GM18499 (cell line): ENCODE results near the gene ANKDD1A.

Source experiments
- ATAC-seq: cut with Tn5 transposase; IDR thresholded peaks from one replicate; pipeline ENCODE4 v1.9.1; 2021; ENCODE audit warnings: moderate number of reproducible peaks; ENCODE audit not compliant: insufficient read depth, unreplicated experiment

Gene ANKDD1A

GRCh38 chr15:64911311-64912186 lies at the start of gene ANKDD1A:
Gene ANKDD1A, plus strand, starts transcription at chr15:64911902. Its CDS starts 29 bp downstream, at chr15:64911931.
- ATAC-seq, result no peak

- no peak for ATAC-seq
Measured at GRCh38 chr15:64861960-64862359, 49.7 kb upstream of the ANKDD1A start.

- ATAC-seq, result no peak
Measured at GRCh38 chr15:64862408-64862807, 49.3 kb upstream of the ANKDD1A start.

GRCh38 chr15:64864068-64864467 lies 47.6 kb upstream of the ANKDD1A start:
- no peak for ATAC-seq

- no peak for ATAC-seq
Measured at GRCh38 chr15:64865126-64865997, 46.3 kb upstream of the ANKDD1A start.

- ATAC-seq, result no peak
Measured at GRCh38 chr15:64865998-64866520, 45.6 kb upstream of the ANKDD1A start.

GRCh38 chr15:64869501-64869900 lies 42.2 kb upstream of the ANKDD1A start:
- no peak for ATAC-seq

GRCh38 chr15:64870353-64870752 lies 41.3 kb upstream of the ANKDD1A start:
- ATAC-seq, result no peak

GRCh38 chr15:64875641-64876223 lies 36.0 kb upstream of the ANKDD1A start:
- no peak for ATAC-seq

GRCh38 chr15:64877435-64877834 lies 34.3 kb upstream of the ANKDD1A start:
- ATAC-seq, result no peak

GRCh38 chr15:64878705-64879104 lies 33.0 kb upstream of the ANKDD1A start:
- no peak for ATAC-seq

GRCh38 chr15:64883100-64883581 lies 28.6 kb upstream of the ANKDD1A start:
- no peak for ATAC-seq

- no peak for ATAC-seq
Measured at GRCh38 chr15:64883997-64884511, 27.6 kb upstream of the ANKDD1A start.

GRCh38 chr15:64884679-64885078 lies 27.0 kb upstream of the ANKDD1A start:
- ATAC-seq, result no peak

- ATAC-seq, result no peak
Measured at GRCh38 chr15:64888336-64888735, 23.4 kb upstream of the ANKDD1A start.

- ATAC-seq, result no peak
Measured at GRCh38 chr15:64891561-64891960, 20.1 kb upstream of the ANKDD1A start.

GRCh38 chr15:64892847-64893403 lies 18.8 kb upstream of the ANKDD1A start:
- ATAC-seq, result no peak

GRCh38 chr15:64893481-64894394 lies 18.0 kb upstream of the ANKDD1A start:
- ATAC-seq, result peak; percentile 38
